ENCODE results near the gene EEFSEC. TPM values are rescaled to one million over a fixed set of nuclear protein-coding genes. Genes with fewer than 3 reads are reported as not detected.

Gene EEFSEC
- total RNA-seq, 1 experiment from 2014 or later, result 14.6 TPM

- in situ Hi-C loops (cut with HindIII; ENCODE audit: low sequenced_read_pairs), result no loop called here
- no peak for DNase-seq (ENCODE audit: low spot score)
These were observed 279.9 kb downstream of the EEFSEC start for GRCh38 chr3:128432971-128433836.

GRCh38 chr3:128433837-128434165, 280.5 kb downstream of the EEFSEC start:
- no peak for DNase-seq (ENCODE audit: low spot score)
- in situ Hi-C loops (cut with HindIII; ENCODE audit: low sequenced_read_pairs), result no loop called here

DNA sequence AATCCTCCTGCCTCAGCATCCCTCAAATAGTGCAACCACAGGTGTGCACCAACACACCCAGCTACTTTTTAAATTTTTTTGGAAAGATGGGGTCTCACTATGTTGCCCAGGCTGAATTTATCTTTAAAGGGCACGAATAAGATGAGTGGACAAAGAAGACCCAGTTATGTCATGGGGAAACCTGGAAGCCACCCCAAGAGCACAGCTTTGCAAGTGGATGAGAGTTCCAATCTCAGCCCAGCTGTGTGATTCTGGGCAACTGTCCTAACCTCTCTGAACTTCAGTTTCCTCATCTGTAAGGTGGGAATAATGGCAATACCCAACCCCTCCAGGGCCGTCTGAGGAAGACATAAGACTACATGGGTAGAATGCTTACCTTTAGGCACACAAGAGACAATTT, 281.2 kb downstream of the EEFSEC start:
- DNase-seq (ENCODE audit: low spot score), result no peak
- in situ Hi-C loops (cut with HindIII; ENCODE audit: low sequenced_read_pairs), result no loop called here

DNA sequence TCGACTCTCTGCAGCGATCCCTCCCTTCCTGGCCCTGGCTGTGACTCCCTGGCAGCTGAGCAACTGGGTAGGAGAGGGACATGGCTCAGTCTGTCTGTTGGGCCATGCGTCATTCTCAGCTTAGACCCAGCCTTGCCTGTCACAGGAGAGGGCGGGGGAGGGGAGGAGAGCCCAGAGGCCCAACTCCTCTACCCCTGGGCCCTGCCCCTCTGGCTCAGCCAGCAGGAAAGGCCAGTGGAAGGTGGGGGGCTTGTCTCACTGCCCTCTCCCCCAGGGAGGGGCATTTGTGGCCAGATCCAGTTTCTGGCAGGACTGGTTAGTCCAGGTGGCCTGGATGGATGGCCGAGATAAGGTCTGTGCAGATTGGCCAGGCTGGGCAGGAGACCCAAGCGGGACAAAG, 281.8 kb downstream of the EEFSEC start:
- in situ Hi-C loops (cut with HindIII; ENCODE audit: low sequenced_read_pairs), result no loop called here
- DNase-seq (ENCODE audit: low spot score), result peak; percentile 29

GRCh38 chr3:128435561-128435960, 282.3 kb downstream of the EEFSEC start:
- DNase-seq (ENCODE audit: low spot score), result no peak
- in situ Hi-C loops (cut with HindIII; ENCODE audit: low sequenced_read_pairs), result no loop called here

DNA sequence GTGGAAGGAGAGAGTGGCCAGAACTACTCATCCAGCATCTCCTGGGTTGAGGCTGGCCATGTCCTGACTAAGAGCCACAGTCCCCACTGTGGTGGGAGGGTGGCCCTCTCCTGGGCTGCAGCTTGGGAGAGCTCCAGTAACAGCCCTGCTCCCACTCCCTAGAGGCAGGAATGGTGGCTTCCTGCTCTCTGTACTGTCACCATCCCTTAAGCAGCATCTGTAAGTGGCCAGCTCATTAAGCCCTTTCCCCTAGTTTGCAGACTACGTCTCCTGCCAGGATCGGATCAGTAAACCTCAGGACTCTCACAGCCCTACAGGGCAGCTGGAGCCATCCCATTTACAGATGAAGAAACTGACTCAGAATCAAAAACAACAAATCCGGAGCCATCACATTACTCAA, 282.9 kb downstream of the EEFSEC start:
- DNase-seq (ENCODE audit: low spot score), result no peak
- in situ Hi-C loops (cut with HindIII; ENCODE audit: low sequenced_read_pairs), result no loop called here

DNA sequence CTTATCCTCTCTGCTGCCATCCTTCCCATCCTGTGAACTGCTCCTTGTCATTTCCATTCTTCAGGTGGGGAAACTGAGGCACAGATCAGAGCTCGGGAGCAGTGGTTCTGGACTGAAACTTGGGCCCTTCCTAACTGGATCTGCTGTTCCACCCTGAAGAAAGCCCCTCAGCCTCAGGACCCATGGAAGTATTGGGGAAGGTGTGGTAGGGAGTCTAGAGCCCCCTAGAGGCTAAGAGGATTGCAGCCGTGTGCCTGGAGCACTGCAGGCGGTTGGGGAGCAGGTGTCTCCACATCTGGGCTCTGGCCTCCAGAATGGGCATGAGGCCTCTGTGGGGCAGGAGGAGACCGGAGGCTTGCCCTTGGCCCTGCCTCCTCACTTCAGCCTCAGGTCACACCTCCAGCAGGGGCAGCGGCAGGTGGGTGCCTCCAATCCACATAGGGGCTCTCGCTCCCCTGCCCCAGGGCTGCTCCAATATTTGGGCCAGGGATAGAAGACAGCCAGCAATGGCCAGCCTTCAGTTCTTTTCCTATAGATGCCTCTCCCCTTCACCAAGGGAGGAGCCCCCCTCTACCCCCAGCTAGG, 285.3 kb downstream of the EEFSEC start:
- DNase-seq (ENCODE audit: low spot score), result no peak
- in situ Hi-C loops (cut with HindIII; ENCODE audit: low sequenced_read_pairs), result no loop called here

- DNase-seq (ENCODE audit: low spot score), result no peak
- in situ Hi-C loops (cut with HindIII; ENCODE audit: low sequenced_read_pairs), result no loop called here
These were observed 285.9 kb downstream of the EEFSEC start for GRCh38 chr3:128439226-128439625.

GRCh38 chr3:128442070-128442469, 288.8 kb downstream of the EEFSEC start:
- no peak for DNase-seq (ENCODE audit: low spot score)
- in situ Hi-C loops (cut with HindIII; ENCODE audit: low sequenced_read_pairs), result no loop called here

- DNase-seq (ENCODE audit: low spot score), result no peak
- in situ Hi-C loops (cut with HindIII; ENCODE audit: low sequenced_read_pairs), result no loop called here
These were observed 289.7 kb downstream of the EEFSEC start for GRCh38 chr3:128442949-128443348.

GRCh38 chr3:128443771-128444170, 290.5 kb downstream of the EEFSEC start:
- DNase-seq (ENCODE audit: low spot score), result no peak
- in situ Hi-C loops (cut with HindIII; ENCODE audit: low sequenced_read_pairs), result no loop called here

DNA sequence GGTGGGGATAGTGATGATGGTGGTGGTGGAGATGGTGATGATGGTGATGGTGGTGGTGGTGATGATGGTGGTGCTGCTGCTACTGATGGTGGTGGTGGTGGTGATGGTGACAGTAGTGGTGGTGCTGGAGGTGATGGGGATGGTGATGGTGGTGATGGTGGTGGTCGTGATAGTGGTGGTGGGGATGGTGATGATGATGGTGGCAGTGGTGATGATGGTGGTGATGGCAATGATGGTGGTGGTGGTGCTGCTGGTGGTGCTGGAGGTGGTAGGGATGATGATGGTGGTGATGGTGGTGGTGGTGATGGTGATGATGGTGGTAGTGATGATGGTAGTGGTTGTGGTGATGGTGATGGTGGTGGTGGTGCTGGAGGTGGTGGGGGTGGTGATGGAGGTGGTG, 292.1 kb downstream of the EEFSEC start:
- in situ Hi-C loops (cut with HindIII; ENCODE audit: low sequenced_read_pairs), result no loop called here
- DNase-seq (ENCODE audit: low spot score), result no peak

- no peak for DNase-seq (ENCODE audit: low spot score)
- in situ Hi-C loops (cut with HindIII; ENCODE audit: low sequenced_read_pairs), result no loop called here
These were observed 293.5 kb downstream of the EEFSEC start for GRCh38 chr3:128446821-128447220.

- DNase-seq (ENCODE audit: low spot score), result no peak
- in situ Hi-C loops (cut with HindIII; ENCODE audit: low sequenced_read_pairs), result no loop called here
These were observed 294.3 kb downstream of the EEFSEC start for GRCh38 chr3:128447561-128448013.

GRCh38 chr3:128448491-128448890, 295.2 kb downstream of the EEFSEC start:
- no peak for DNase-seq (ENCODE audit: low spot score)
- in situ Hi-C loops (cut with HindIII; ENCODE audit: low sequenced_read_pairs), result no loop called here

DNA sequence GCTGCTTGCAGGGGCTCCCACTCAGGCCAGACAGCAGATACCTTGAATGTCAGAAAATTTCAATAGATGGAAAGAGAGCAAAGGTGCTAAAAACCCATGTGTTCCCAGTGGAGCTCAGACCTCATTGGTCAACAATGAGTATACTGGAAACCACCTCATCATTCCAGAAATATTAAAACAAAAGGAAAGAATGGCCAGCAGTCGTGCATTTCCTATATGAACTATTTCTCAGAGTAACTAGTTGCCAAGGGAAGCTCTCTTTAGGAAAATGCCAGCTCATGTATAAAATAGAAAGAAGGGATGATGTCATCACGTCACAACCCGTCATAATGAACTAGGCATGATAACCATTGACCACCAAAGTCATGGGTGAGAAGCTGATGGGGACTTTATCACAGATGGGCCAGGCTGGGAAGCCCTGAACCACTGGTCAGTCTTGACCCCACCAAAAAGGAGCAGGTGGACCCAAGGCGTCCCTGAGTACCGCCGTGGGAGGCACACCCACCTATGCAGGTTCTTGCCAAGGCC, 295.9 kb downstream of the EEFSEC start:
- in situ Hi-C loops (cut with HindIII; ENCODE audit: low sequenced_read_pairs), result no loop called here

GRCh38 chr3:128452120-128452519, 298.8 kb downstream of the EEFSEC start:
- in situ Hi-C loops (cut with HindIII; ENCODE audit: low sequenced_read_pairs), result no loop called here
- no peak for DNase-seq (ENCODE audit: low spot score)

More for the DNA sequence above, 295.9 kb downstream of the EEFSEC start:
- no peak for DNase-seq (ENCODE audit: low spot score)

GRCh38 chr3:128452678-128453275, 299.5 kb downstream of the EEFSEC start:
- DNase-seq (ENCODE audit: low spot score), result no peak
- in situ Hi-C loops (cut with HindIII; ENCODE audit: low sequenced_read_pairs), result no loop called here

- DNase-seq (ENCODE audit: low spot score), result no peak
- in situ Hi-C loops (cut with HindIII; ENCODE audit: low sequenced_read_pairs), result no loop called here
These were observed 300.4 kb downstream of the EEFSEC start for GRCh38 chr3:128453501-128454309.

DNA sequence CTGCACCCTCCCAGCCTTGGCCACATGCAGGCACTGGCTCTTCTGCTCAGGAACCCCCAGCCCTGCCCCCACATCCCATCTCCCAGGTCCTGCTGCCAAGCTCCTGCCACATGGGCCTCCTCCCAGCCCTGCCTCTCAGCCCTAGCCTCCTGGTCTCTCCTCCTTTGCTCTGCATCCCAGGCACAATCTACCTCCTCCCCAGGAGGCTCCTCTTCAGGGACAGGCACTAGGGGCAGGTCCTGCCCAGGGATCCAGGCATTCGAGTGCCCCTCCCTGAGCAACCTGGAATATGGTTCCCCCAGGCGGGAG, 301.0 kb downstream of the EEFSEC start:
- DNase-seq (ENCODE audit: low spot score), result no peak
- in situ Hi-C loops (cut with HindIII; ENCODE audit: low sequenced_read_pairs), result no loop called here
